Measurements from ENCODE around the gene LAMC3. TPM values are rescaled to one million over a fixed set of nuclear protein-coding genes. Genes with fewer than 3 reads are reported as not detected.

LAMC3 gene
- total RNA-seq, 1 donor from 2014 or later: not detected

- intact Hi-C loops (cut with micrococcal nuclease): no loop called here
- Mint-ChIP-seq H3K27me3 (ENCODE audit: low read depth) (no peaks in the 10 kb centered on the region), H3K36me3 (ENCODE audit: low read depth) (no peaks in the 10 kb centered on the region), H3K27ac (no peak overlapping the region), H3K4me3 (ENCODE audit: low read depth) (no peak overlapping the region), H3K4me1 (ENCODE audit: low read depth) (no peaks in the 10 kb centered on the region), H3K9me3 (no peaks in the 10 kb centered on the region)
- no peak for DNase-seq (ENCODE audit: low spot score)
These were observed 52.1 kb downstream of the LAMC3 start for GRCh38 chr9:131060900-131061630.

GRCh38 chr9:131062969-131063368, 54.0 kb downstream of the LAMC3 start:
- DNase-seq (ENCODE audit: low spot score): no peak
- H3K36me3 Mint-ChIP-seq (ENCODE audit: low read depth): no peaks in the 10 kb centered on the region
- H3K4me3 Mint-ChIP-seq (ENCODE audit: low read depth): no peak overlapping the region
- H3K9me3 Mint-ChIP-seq: no peaks in the 10 kb centered on the region
- intact Hi-C loops (cut with micrococcal nuclease): no loop called here
- no peak overlapping the region for H3K27ac Mint-ChIP-seq
- no peaks in the 10 kb centered on the region for H3K4me1 Mint-ChIP-seq (ENCODE audit: low read depth)
- H3K27me3 Mint-ChIP-seq (ENCODE audit: low read depth): no peaks in the 10 kb centered on the region

GRCh38 chr9:131065599-131065998, 56.6 kb downstream of the LAMC3 start:
- Mint-ChIP-seq H3K27ac (no peak overlapping the region), H3K27me3 (ENCODE audit: low read depth) (no peaks in the 10 kb centered on the region), H3K4me1 (ENCODE audit: low read depth) (no peaks in the 10 kb centered on the region), H3K36me3 (ENCODE audit: low read depth) (no peaks in the 10 kb centered on the region), H3K9me3 (no peaks in the 10 kb centered on the region), H3K4me3 (ENCODE audit: low read depth) (no peak overlapping the region)
- DNase-seq (ENCODE audit: low spot score): no peak
- intact Hi-C loops (cut with micrococcal nuclease): no loop called here

DNA sequence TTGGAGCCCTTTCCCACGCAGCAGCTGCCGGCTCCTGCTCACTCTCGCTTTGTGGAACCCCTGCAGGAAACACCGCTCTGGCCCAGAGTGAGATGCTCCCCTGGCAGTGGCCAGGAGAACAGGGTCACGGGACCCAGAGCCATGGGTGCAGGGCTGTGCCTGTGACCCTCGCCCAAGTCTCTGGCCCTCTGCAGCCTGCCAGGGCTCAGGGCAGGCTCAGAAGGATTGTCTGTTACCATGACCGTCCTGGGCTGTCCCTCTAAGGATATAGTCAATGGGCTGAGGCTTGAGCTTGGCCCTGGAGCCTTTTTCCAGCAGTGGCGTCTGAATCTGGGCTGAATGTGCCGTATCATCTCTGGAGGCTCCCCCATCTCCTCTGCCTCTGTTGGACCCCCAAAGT, 58.7 kb downstream of the LAMC3 start:
- Mint-ChIP-seq H3K27ac (no peak overlapping the region), H3K4me3 (ENCODE audit: low read depth) (no peak overlapping the region), H3K27me3 (ENCODE audit: low read depth) (no peaks in the 10 kb centered on the region), H3K9me3 (no peaks in the 10 kb centered on the region), H3K4me1 (ENCODE audit: low read depth) (no peaks in the 10 kb centered on the region), H3K36me3 (ENCODE audit: low read depth) (no peaks in the 10 kb centered on the region)
- DNase-seq (ENCODE audit: low spot score): no peak
- intact Hi-C loops (cut with micrococcal nuclease): no loop called here

DNA sequence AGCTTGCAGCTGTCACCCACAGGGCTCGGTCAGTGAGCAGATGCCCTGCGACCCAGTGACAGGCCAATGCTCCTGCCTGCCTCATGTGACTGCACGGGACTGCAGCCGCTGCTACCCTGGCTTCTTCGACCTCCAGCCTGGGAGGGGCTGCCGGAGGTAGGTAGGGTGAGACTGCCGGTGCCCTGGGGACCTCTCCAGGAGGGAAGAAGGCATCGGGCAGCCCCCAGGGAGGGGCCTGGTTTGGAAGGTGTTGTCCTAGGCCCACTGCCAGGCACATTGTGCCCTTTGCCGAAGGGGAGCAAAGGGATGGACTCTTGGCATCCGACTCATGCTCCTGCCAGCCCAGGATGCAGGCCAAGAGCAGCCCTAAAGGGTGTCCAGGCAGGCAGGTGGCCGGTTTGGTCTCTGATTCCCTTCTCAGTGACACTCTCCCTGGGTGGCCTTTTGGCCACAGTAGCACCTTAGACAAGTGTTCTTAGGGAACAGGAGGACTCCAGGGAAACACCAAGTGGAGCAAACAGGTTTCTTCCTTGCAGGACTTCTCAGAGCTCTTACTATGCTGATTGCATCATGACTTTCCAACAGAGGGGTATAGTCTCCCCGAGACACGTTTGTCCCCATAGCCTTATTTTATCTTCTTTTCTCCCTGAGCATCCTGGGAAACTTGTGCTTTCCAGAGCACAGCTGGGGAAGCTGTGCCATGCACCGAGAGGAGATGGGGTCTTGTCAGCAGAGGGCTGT, 59.3 kb downstream of the LAMC3 start:
- no peaks in the 10 kb centered on the region for H3K9me3 Mint-ChIP-seq
- H3K4me3 Mint-ChIP-seq (ENCODE audit: low read depth): no peak overlapping the region
- H3K4me1 Mint-ChIP-seq (ENCODE audit: low read depth): no peaks in the 10 kb centered on the region
- H3K27ac Mint-ChIP-seq: no peak overlapping the region
- H3K27me3 Mint-ChIP-seq (ENCODE audit: low read depth): no peaks in the 10 kb centered on the region
- intact Hi-C loops (cut with micrococcal nuclease): no loop called here
- no peak for DNase-seq (ENCODE audit: low spot score)
- H3K36me3 Mint-ChIP-seq (ENCODE audit: low read depth): no peaks in the 10 kb centered on the region

- no peak for DNase-seq (ENCODE audit: low spot score)
- intact Hi-C loops (cut with micrococcal nuclease): no loop called here
- Mint-ChIP-seq H3K36me3 (ENCODE audit: low read depth) (no peaks in the 10 kb centered on the region), H3K9me3 (no peaks in the 10 kb centered on the region), H3K4me3 (ENCODE audit: low read depth) (no peak overlapping the region), H3K27me3 (ENCODE audit: low read depth) (no peaks in the 10 kb centered on the region), H3K27ac (no peak overlapping the region), H3K4me1 (ENCODE audit: low read depth) (no peaks in the 10 kb centered on the region)
These were observed 60.7 kb downstream of the LAMC3 start for GRCh38 chr9:131069699-131070098.

- no peaks in the 10 kb centered on the region for H3K27me3 Mint-ChIP-seq (ENCODE audit: low read depth)
- no peak overlapping the region for H3K27ac Mint-ChIP-seq
- no peak overlapping the region for H3K4me3 Mint-ChIP-seq (ENCODE audit: low read depth)
- no peaks in the 10 kb centered on the region for H3K9me3 Mint-ChIP-seq
- DNase-seq (ENCODE audit: low spot score): no peak
- intact Hi-C loops (cut with micrococcal nuclease): no loop called here
- no peaks in the 10 kb centered on the region for H3K4me1 Mint-ChIP-seq (ENCODE audit: low read depth)
- no peaks in the 10 kb centered on the region for H3K36me3 Mint-ChIP-seq (ENCODE audit: low read depth)
These were observed 63.3 kb downstream of the LAMC3 start for GRCh38 chr9:131072107-131072870.

DNA sequence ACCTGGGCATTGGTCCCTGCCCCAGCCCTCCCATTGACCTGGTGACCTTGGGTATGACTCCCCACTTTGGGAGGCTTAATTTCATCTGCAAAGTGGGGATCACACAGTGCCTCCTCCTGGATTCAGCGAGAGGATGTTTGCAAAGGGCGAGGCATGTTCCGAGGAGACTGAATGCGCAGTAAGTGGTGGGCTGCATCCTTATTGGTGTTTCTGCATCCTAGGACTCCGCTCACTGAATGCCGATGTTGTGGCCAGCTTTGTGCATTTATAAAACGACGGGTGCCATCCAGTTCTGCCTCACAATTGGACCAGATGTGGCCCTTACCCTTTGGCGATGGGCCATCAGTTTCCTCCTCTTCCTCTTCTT, 63.9 kb downstream of the LAMC3 start:
- Mint-ChIP-seq H3K9me3 (no peaks in the 10 kb centered on the region), H3K36me3 (ENCODE audit: low read depth) (no peaks in the 10 kb centered on the region), H3K4me3 (ENCODE audit: low read depth) (no peak overlapping the region), H3K4me1 (ENCODE audit: low read depth) (no peaks in the 10 kb centered on the region), H3K27me3 (ENCODE audit: low read depth) (no peaks in the 10 kb centered on the region), H3K27ac (no peak overlapping the region)
- intact Hi-C loops (cut with micrococcal nuclease): no loop called here
- DNase-seq (ENCODE audit: low spot score): no peak

GRCh38 chr9:131076347-131077195, 67.6 kb downstream of the LAMC3 start:
- H3K27ac Mint-ChIP-seq: no peak overlapping the region
- intact Hi-C loops (cut with micrococcal nuclease): no loop called here
- no peak for DNase-seq (ENCODE audit: low spot score)
- H3K4me1 Mint-ChIP-seq (ENCODE audit: low read depth): no peaks in the 10 kb centered on the region
- no peak overlapping the region for H3K4me3 Mint-ChIP-seq (ENCODE audit: low read depth)
- no peaks in the 10 kb centered on the region for H3K9me3 Mint-ChIP-seq
- no peaks in the 10 kb centered on the region for H3K27me3 Mint-ChIP-seq (ENCODE audit: low read depth)
- no peaks in the 10 kb centered on the region for H3K36me3 Mint-ChIP-seq (ENCODE audit: low read depth)

DNA sequence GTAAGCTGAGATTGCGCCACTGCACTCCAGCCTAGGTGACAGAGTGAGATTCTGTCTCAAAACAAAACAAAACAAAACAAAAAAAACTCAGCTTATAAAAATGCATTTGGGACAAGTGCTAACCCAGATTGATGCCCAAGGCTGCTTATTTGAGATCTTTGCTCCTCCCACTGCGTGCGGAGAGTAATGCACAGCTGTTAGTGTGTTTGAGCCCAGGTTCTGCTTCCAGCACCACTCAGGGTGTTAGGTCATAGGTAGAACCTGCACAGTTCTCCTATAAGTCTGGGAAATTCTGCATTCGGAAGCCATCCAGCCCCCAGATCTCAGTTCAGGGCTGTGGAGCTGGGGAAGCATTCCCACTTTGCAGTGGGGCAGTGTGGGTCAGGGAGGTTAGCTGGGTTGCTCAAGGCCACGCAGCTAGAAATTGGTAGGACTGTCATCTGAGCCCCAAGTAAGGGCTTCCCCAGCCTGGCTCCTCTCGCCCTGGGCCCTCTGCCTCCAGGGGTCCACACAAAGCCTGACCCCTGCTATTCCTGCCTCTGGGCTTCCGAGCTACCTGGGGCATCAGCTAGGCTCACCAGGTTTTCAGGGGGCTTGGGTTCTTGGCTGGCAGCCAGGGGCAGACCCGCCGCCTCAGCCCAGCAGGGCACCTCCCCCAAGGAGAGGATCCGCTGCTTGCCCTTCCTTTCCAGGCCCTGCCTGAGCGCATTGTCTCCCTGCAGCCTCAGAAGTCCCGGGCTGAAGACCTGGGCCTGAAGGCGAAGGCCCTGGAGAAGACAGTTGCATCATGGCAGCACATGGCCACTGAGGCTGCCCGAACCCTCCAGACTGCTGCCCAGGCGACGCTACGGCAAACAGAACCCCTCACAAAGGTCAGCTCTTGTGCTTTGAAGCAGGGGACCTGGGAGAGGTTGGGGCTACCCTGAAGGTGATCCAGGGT, 69.7 kb downstream of the LAMC3 start:
- intact Hi-C loops (cut with micrococcal nuclease): no loop called here

GRCh38 chr9:131080589-131080988, 71.6 kb downstream of the LAMC3 start:
- intact Hi-C loops (cut with micrococcal nuclease): no loop called here
- Mint-ChIP-seq H3K27ac (no peak overlapping the region), H3K4me3 (ENCODE audit: low read depth) (no peak overlapping the region), H3K4me1 (ENCODE audit: low read depth) (no peaks in the 10 kb centered on the region), H3K27me3 (ENCODE audit: low read depth) (no peaks in the 10 kb centered on the region), H3K36me3 (ENCODE audit: low read depth) (no peaks in the 10 kb centered on the region), H3K9me3 (no peaks in the 10 kb centered on the region)
- no peak for DNase-seq (ENCODE audit: low spot score)

More for the DNA sequence above, 69.7 kb downstream of the LAMC3 start:
- no peaks in the 10 kb centered on the region for H3K36me3 Mint-ChIP-seq (ENCODE audit: low read depth)
- H3K27ac Mint-ChIP-seq: no peak overlapping the region
- no peaks in the 10 kb centered on the region for H3K27me3 Mint-ChIP-seq (ENCODE audit: low read depth)
- H3K9me3 Mint-ChIP-seq: no peaks in the 10 kb centered on the region
- no peak overlapping the region for H3K4me3 Mint-ChIP-seq (ENCODE audit: low read depth)
- no peak for DNase-seq (ENCODE audit: low spot score)
- H3K4me1 Mint-ChIP-seq (ENCODE audit: low read depth): no peaks in the 10 kb centered on the region

- DNase-seq (ENCODE audit: low spot score): no peak
- Mint-ChIP-seq H3K4me3 (ENCODE audit: low read depth) (no peak overlapping the region), H3K9me3 (no peaks in the 10 kb centered on the region), H3K36me3 (ENCODE audit: low read depth) (no peaks in the 10 kb centered on the region), H3K4me1 (ENCODE audit: low read depth) (no peaks in the 10 kb centered on the region), H3K27ac (no peak overlapping the region), H3K27me3 (ENCODE audit: low read depth) (no peaks in the 10 kb centered on the region)
- intact Hi-C loops (cut with micrococcal nuclease): no loop called here
These were observed 72.9 kb downstream of the LAMC3 start for GRCh38 chr9:131081868-131082267.

Data from activated T-helper 2 cell treated with anti-CD3 and anti-CD28 coated beads, Interferon-gamma antibody, Interleukin-2, Interleukin-4, amounts not matched to agents 10 μg/mL and 5 μg/mL and 100 μg/mL, durations not matched to agents 14 hours and 24 hours and 36 hours (primary cell).